ENCODE data around the gene HM13. TPM values are rescaled to one million over a fixed set of nuclear protein-coding genes. Genes with fewer than 3 reads are reported as not detected.

The HM13 gene
- total RNA-seq, 2 experiments from 2014 or later: 67.3 to 69.4 TPM

GRCh38 chr20:31564284-31564683 lies 50.0 kb downstream of the HM13 start:
- no peak overlapping the region for H3K4me3 Mint-ChIP-seq
- CTCF ChIA-PET: interaction anchor here (0.6 to 14.5 kb wide), 3 partner anchors 7 to 77 kb away, joined by 3 to 321 read pairs (median 135); no protein-coding TSS in a partner anchor
- H3K27me3 Mint-ChIP-seq (ENCODE audit: low read depth): no peaks in the 10 kb centered on the region
- intact Hi-C loops (cut with micrococcal nuclease): loop anchor here (5.0 kb wide), 3 partner anchors 47 to 173 kb away; partner anchors contain the start of gene TPX2
- peak overlapping the region; percentile 50 for H3K27ac Mint-ChIP-seq
- DNase-seq: no peak
- H3K36me3 Mint-ChIP-seq (ENCODE audit: low read depth): peaks cover 26% of the 10 kb centered on the region
- peaks cover 27% of the 10 kb centered on the region for H3K4me1 Mint-ChIP-seq (ENCODE audit: low read depth)
- no peaks in the 10 kb centered on the region for H3K9me3 Mint-ChIP-seq

DNA sequence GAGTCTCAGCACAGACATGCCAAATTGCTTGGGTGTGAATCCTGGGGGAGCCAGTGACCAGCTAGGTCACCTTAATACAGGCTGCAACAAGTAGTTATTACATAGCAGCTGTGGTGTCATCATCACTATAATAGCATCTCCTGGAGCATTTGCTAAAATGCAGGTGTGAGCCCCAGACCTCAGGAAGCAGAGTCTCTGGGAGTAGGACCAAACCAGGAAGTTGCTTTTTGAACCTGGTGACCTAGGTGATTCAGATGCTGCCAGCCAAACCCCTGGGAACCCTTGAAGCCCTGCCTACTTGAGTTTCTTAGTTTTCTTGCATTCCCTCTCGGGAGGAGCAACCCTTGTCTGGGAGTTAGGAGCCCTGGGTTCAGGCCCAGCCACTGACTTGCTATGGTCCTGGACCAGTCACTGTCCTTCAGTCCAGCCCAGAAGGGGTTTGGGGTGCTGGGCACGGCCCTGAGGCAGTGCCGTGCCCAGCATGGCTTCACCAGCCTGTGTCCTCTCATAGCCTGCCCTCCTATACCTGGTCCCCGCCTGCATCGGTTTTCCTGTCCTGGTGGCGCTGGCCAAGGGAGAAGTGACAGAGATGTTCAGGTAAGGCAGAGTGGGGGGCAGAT lies 51.6 kb downstream of the HM13 start:
- H3K36me3 Mint-ChIP-seq (ENCODE audit: low read depth): peaks cover 26% of the 10 kb centered on the region
- CTCF ChIA-PET: interaction anchor here (0.6 to 14.0 kb wide), 6 partner anchors 8 to 68 kb away, joined by 3 to 330 read pairs (median 4); no protein-coding TSS in a partner anchor
- peaks cover 15% of the 10 kb centered on the region for H3K4me1 Mint-ChIP-seq (ENCODE audit: low read depth)
- intact Hi-C loops (cut with micrococcal nuclease): no loop called here
- no peak overlapping the region for H3K4me3 Mint-ChIP-seq
- H3K27me3 Mint-ChIP-seq (ENCODE audit: low read depth): no peaks in the 10 kb centered on the region
- H3K27ac Mint-ChIP-seq: peak overlapping the region; percentile 65
- no peaks in the 10 kb centered on the region for H3K9me3 Mint-ChIP-seq
- DNase-seq: no peak

DNA sequence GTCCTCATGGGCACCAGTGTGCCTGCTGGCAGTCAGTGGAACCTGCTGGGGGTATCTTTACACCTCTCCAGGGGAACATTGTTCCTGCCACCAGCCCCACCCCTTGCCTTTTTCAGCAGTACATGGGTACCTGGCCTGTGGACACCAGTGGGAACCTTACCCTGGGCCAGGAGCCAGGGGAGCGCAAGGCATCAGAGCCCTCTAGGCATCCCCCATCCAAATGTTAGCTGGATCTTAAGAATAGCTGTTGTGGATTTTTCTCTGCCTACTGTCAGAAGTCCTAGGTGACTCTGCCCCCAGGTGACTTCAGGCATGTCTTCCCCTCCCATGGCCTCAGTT lies 52.0 kb downstream of the HM13 start:
- Mint-ChIP-seq H3K9me3 (no peaks in the 10 kb centered on the region), H3K4me3 (no peak overlapping the region), H3K27ac (peak overlapping the region; percentile 68), H3K36me3 (ENCODE audit: low read depth) (peaks cover 23% of the 10 kb centered on the region), H3K27me3 (ENCODE audit: low read depth) (no peaks in the 10 kb centered on the region), H3K4me1 (ENCODE audit: low read depth) (peaks cover 14% of the 10 kb centered on the region)
- CTCF ChIA-PET: interaction anchor here (0.8 to 14.0 kb wide), 6 partner anchors 8 to 68 kb away, joined by 3 to 330 read pairs (median 5); no protein-coding TSS in a partner anchor
- intact Hi-C loops (cut with micrococcal nuclease): no loop called here
- no peak for DNase-seq

- intact Hi-C loops (cut with micrococcal nuclease): no loop called here
- H3K9me3 Mint-ChIP-seq: no peaks in the 10 kb centered on the region
Observed at GRCh38 chr20:31566658-31567379, 52.6 kb downstream of the HM13 start.

GRCh38 chr20:31567380-31567720 lies 53.1 kb downstream of the HM13 start:
- Mint-ChIP-seq H3K4me1 (ENCODE audit: low read depth) (peaks cover 21% of the 10 kb centered on the region), H3K27ac (peak overlapping the region; percentile 26), H3K9me3 (no peaks in the 10 kb centered on the region), H3K27me3 (ENCODE audit: low read depth) (no peaks in the 10 kb centered on the region), H3K36me3 (ENCODE audit: low read depth) (peaks cover 14% of the 10 kb centered on the region), H3K4me3 (no peak overlapping the region)
- intact Hi-C loops (cut with micrococcal nuclease): no loop called here
- no peak for DNase-seq
- CTCF ChIA-PET: interaction anchor here (0.9 to 14.0 kb wide), 9 partner anchors 9 to 171 kb away, joined by 3 to 330 read pairs (median 5); partner anchors contain the start of gene ID1

More at GRCh38 chr20:31566658-31567379, 52.6 kb downstream of the HM13 start:
- peak; percentile 35 for DNase-seq
- Mint-ChIP-seq H3K27ac (peak overlapping the region; percentile 68), H3K36me3 (ENCODE audit: low read depth) (peaks cover 18% of the 10 kb centered on the region), H3K4me1 (ENCODE audit: low read depth) (peaks cover 17% of the 10 kb centered on the region), H3K4me3 (no peak overlapping the region), H3K27me3 (ENCODE audit: low read depth) (no peaks in the 10 kb centered on the region)
- CTCF ChIA-PET: interaction anchor here (0.8 to 14.0 kb wide), 8 partner anchors 9 to 172 kb away, joined by 3 to 330 read pairs (median 4); no protein-coding TSS in a partner anchor

GRCh38 chr20:31568041-31568731 lies 53.9 kb downstream of the HM13 start:
- H3K36me3 Mint-ChIP-seq (ENCODE audit: low read depth): peaks cover 9% of the 10 kb centered on the region
- peaks cover 22% of the 10 kb centered on the region for H3K4me1 Mint-ChIP-seq (ENCODE audit: low read depth)
- no peaks in the 10 kb centered on the region for H3K27me3 Mint-ChIP-seq (ENCODE audit: low read depth)
- H3K9me3 Mint-ChIP-seq: no peaks in the 10 kb centered on the region
- CTCF ChIA-PET: interaction anchor here (1.1 to 14.0 kb wide), 8 partner anchors 10 to 152 kb away, joined by 4 to 330 read pairs (median 8); partner anchors contain the start of gene ID1
- peak overlapping the region; percentile 47 for H3K27ac Mint-ChIP-seq
- intact Hi-C loops (cut with micrococcal nuclease): loop anchor here (2.0 kb wide), 1 partner anchor 21 kb away; no protein-coding TSS in a partner anchor
- no peak for DNase-seq
- no peak overlapping the region for H3K4me3 Mint-ChIP-seq

DNA sequence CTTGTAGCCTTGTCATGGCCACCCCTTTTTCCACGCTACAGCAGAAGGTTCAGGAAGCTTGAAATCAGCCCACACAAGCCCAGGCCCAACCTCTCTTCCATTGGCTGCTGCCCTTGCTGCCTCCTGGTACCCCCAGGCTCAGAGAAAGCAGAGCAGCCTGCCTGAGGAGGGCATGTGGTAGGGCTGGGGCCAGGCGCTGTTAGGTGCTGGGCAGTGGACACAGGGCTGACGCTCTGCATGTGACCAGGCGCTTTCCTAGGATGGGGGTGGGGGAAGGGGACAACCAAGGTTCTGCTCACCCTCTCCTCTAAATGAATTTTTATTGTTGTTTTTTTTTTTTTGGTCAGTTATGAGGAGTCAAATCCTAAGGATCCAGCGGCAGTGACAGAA lies 54.5 kb downstream of the HM13 start:
- H3K27ac Mint-ChIP-seq: peak overlapping the region; percentile 47
- DNase-seq: no peak
- no peaks in the 10 kb centered on the region for H3K27me3 Mint-ChIP-seq (ENCODE audit: low read depth)
- H3K4me3 Mint-ChIP-seq: no peak overlapping the region
- peaks cover 8% of the 10 kb centered on the region for H3K36me3 Mint-ChIP-seq (ENCODE audit: low read depth)
- intact Hi-C loops (cut with micrococcal nuclease): loop anchor here (1.0 to 2.0 kb wide), 2 partner anchors 20 to 44 kb away; no protein-coding TSS in a partner anchor
- H3K4me1 Mint-ChIP-seq (ENCODE audit: low read depth): peaks cover 27% of the 10 kb centered on the region
- no peaks in the 10 kb centered on the region for H3K9me3 Mint-ChIP-seq
- CTCF ChIA-PET: interaction anchor here (1.1 to 14.0 kb wide), 10 partner anchors 9 to 155 kb away, joined by 4 to 330 read pairs (median 8); partner anchors contain the start of gene ID1

- Mint-ChIP-seq H3K9me3 (no peaks in the 10 kb centered on the region), H3K4me1 (ENCODE audit: low read depth) (peaks cover 31% of the 10 kb centered on the region), H3K36me3 (ENCODE audit: low read depth) (peaks cover 7% of the 10 kb centered on the region), H3K27ac (peak overlapping the region; percentile 47), H3K27me3 (ENCODE audit: low read depth) (no peaks in the 10 kb centered on the region), H3K4me3 (no peak overlapping the region)
- DNase-seq: peak; percentile 73
- CTCF ChIA-PET: interaction anchor here (0.6 to 14.0 kb wide), 15 partner anchors 9 to 155 kb away, joined by 3 to 330 read pairs (median 4); partner anchors contain the start of gene ID1
- intact Hi-C loops (cut with micrococcal nuclease): loop anchor here (1.0 to 5.0 kb wide), 3 partner anchors 19 to 108 kb away; no protein-coding TSS in a partner anchor
Observed at GRCh38 chr20:31569163-31570020, 55.1 kb downstream of the HM13 start.

DNA sequence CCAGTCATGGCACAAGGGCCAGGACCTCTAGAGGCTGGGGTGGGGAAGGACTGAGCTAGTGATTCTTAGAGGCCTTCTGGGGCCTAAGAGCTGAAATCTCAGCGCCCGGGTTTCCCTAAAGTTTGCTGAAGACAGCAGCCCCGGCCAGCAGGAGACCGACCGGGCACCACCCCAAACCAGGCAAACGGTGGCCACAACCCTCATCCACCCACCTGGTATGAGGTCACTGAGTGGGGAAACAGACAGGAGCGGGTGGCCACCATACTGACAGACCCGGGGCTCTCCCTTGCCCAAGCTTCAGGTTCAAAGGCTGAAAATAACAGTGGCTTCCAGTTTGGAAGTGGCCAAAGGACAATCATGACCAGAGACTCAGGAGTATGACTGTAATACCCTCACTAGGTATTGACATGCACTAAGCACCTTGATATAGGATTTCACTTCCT lies 55.8 kb downstream of the HM13 start:
- H3K36me3 Mint-ChIP-seq (ENCODE audit: low read depth): peaks cover 4% of the 10 kb centered on the region
- no peaks in the 10 kb centered on the region for H3K27me3 Mint-ChIP-seq (ENCODE audit: low read depth)
- DNase-seq: no peak
- no peak overlapping the region for H3K4me3 Mint-ChIP-seq
- H3K4me1 Mint-ChIP-seq (ENCODE audit: low read depth): peaks cover 31% of the 10 kb centered on the region
- intact Hi-C loops (cut with micrococcal nuclease): loop anchor here (5.0 kb wide), 1 partner anchor 107 kb away; no protein-coding TSS in a partner anchor
- H3K9me3 Mint-ChIP-seq: no peaks in the 10 kb centered on the region
- CTCF ChIA-PET: interaction anchor here (0.6 to 14.0 kb wide), 14 partner anchors 8 to 154 kb away, joined by 3 to 330 read pairs (median 4); partner anchors contain the start of gene ID1
- H3K27ac Mint-ChIP-seq: peak overlapping the region; percentile 47

DNA sequence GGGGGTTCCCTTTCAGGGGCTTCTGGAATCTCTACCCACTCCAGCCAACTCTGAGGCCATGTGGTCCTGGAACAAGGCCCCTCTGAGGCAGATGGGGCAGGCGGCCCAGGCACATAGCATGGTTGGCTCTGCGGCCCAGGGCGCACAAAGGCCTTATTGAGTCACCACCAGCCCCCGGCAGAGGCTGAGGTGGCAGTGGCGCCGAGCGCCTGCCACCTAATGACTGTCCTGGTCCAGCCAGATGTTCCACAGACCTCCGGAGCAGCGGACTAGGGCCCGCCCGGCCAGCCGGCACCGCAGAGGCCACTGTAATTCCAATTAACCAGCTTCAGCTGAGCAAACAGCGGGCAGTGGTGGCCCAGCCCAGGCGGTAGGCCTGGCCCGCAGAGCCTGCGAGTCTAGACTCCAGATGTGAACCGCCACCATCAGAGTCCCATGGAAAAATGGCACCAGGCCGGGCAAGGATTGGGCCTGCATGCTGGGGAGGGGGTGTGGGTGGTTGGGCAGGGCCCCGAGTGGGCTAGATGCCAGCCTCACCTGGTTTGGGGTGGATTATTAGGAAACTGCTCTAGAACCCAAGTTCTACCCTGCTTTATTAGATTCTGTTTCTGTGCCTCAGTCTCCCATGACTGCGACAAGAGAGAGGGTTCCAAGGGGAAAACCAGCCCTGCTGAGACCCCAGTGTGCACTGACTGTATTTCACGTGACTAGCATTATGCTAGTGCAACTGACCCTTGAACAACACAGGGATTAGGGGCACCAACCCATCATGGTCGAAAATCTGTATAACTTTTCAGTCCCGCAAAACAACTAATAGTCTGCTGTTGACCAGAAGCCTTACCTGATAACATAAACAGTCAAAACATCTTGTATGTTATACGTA lies 56.7 kb downstream of the HM13 start:
- Mint-ChIP-seq H3K4me3 (peak overlapping the region; percentile 78), H3K36me3 (ENCODE audit: low read depth) (no peaks in the 10 kb centered on the region), H3K27ac (no peak overlapping the region), H3K27me3 (ENCODE audit: low read depth) (no peaks in the 10 kb centered on the region), H3K9me3 (no peaks in the 10 kb centered on the region), H3K4me1 (ENCODE audit: low read depth) (peaks cover 27% of the 10 kb centered on the region)
- no peak for DNase-seq
- intact Hi-C loops (cut with micrococcal nuclease): loop anchor here (5.0 kb wide), 1 partner anchor 106 kb away; no protein-coding TSS in a partner anchor
- CTCF ChIA-PET: interaction anchor here (0.6 to 14.0 kb wide), 6 partner anchors 13 to 60 kb away, joined by 3 to 330 read pairs (median 12); partner anchors contain the start of gene ID1

Measured in activated naive CD4-positive, alpha-beta T cell treated with anti-CD3 and anti-CD28 coated beads for 36 hours (primary cell).